SK-N-SH treated with all-trans-retinoic acid at 6 μM for 48 hours (cell line): ENCODE results near the gene MOGAT1.

ENCODE experiments used
- ATAC-seq: fragments of 200-7000 bp; cut with Tn5 transposase; 3 replicates; pipeline ENCODE4 v1.9.1; 2020; ENCODE audit warnings: mild to moderate bottlenecking, moderate library complexity
- ARNTL ChIP-seq: fragments of 450-650 bp; formaldehyde crosslinking; IDR thresholded peaks from 2 replicates; pipeline ENCODE4 v1.5.0; 2020; ENCODE audit warnings: low read depth, mild to moderate bottlenecking, moderate library complexity, borderline replicate concordance
- BACH2 ChIP-seq: fragments of 250-450 bp; sonication (Bioruptor Pico); IDR thresholded peaks from 2 replicates; pipeline ENCODE4 v1.9.0; 2021; ENCODE audit warnings: mild to moderate bottlenecking, borderline replicate concordance
- CSDC2 ChIP-seq: fragments of 250-450 bp; sonication (Bioruptor Pico); IDR thresholded peaks from 2 replicates; pipeline ENCODE4 v1.5.0; 2020; ENCODE audit warnings: mild to moderate bottlenecking, moderate library complexity
- GLIS3 ChIP-seq: fragments of 250-450 bp; sonication (Bioruptor Pico); IDR thresholded peaks from 2 replicates; pipeline ENCODE4 v1.5.0; 2020; ENCODE audit warnings: mild to moderate bottlenecking, moderate library complexity
- ISL1 ChIP-seq: fragments of 250-450 bp; sonication (Bioruptor Pico); IDR thresholded peaks from 2 replicates; pipeline ENCODE4 v2.1.2; 2022; ENCODE audit warnings: mild to moderate bottlenecking, moderate library complexity
- OSR1 ChIP-seq: fragments of 250-450 bp; sonication (Bioruptor Pico); IDR thresholded peaks from 2 replicates; pipeline ENCODE4 v1.8.0; 2022; ENCODE audit warnings: moderate library complexity, mild to moderate bottlenecking, inconsistent platforms
- PPARA ChIP-seq: fragments of 250-450 bp; sonication (Bioruptor Pico); IDR thresholded peaks from 2 replicates; pipeline ENCODE4 v1.5.0; 2020; ENCODE audit warnings: mild to moderate bottlenecking, borderline replicate concordance
- RARB ChIP-seq: fragments of 250-450 bp; sonication (Bioruptor Pico); IDR thresholded peaks from 2 replicates; pipeline ENCODE4 v1.8.0; 2021; ENCODE audit warnings: mild to moderate bottlenecking, moderate library complexity
- SNAI2 ChIP-seq: fragments of 250-450 bp; sonication (Bioruptor Pico); IDR thresholded peaks from 2 replicates; pipeline ENCODE4 v1.5.0; 2020; ENCODE audit warnings: mild to moderate bottlenecking, moderate library complexity
- TCF4 ChIP-seq: fragments of 250-450 bp; sonication (Bioruptor Pico); IDR thresholded peaks from 2 replicates; pipeline ENCODE4 v1.8.0; 2021; ENCODE audit warnings: mild to moderate bottlenecking, moderate library complexity, borderline replicate concordance
- TOX ChIP-seq: fragments of 250-450 bp; sonication (Bioruptor Pico); IDR thresholded peaks from 2 replicates; pipeline ENCODE4 v1.8.0; 2021; ENCODE audit warnings: mild to moderate bottlenecking, moderate library complexity, borderline replicate concordance
- ZC3H10 ChIP-seq: fragments of 250-450 bp; sonication (Bioruptor Pico); IDR thresholded peaks from 2 replicates; pipeline ENCODE4 v1.5.1; 2021; ENCODE audit warnings: mild to moderate bottlenecking, moderate library complexity
- ZFP3 ChIP-seq: fragments of 250-450 bp; sonication (Bioruptor Pico); IDR thresholded peaks from 2 replicates; pipeline ENCODE4 v1.5.0; 2020; ENCODE audit warnings: mild to moderate bottlenecking, moderate library complexity
- ZFP30 ChIP-seq: fragments of 450-650 bp; formaldehyde crosslinking; IDR thresholded peaks from 2 replicates; pipeline ENCODE4 v1.5.0; 2022; ENCODE audit warnings: mild to moderate bottlenecking, moderate library complexity
- ZNF565 ChIP-seq: fragments of 450-650 bp; formaldehyde crosslinking; conservative IDR thresholded peaks from 2 replicates; pipeline ENCODE4 v1.5.0; 2020; ENCODE audit warnings: low read depth, mild to moderate bottlenecking, moderate library complexity
- ZNF8 ChIP-seq: fragments of 450-650 bp; formaldehyde crosslinking; IDR thresholded peaks from 2 replicates; pipeline ENCODE4 v1.5.0; 2020; ENCODE audit warnings: mild to moderate bottlenecking, moderate library complexity
- TF ChIP-seq, protein P1 (sequence below): fragments of 250-450 bp; sonication (Bioruptor Pico); IDR thresholded peaks from 2 replicates; pipeline ENCODE4 v1.5.1; 2020; ENCODE audit warnings: low read depth, mild to moderate bottlenecking, moderate library complexity
- TF ChIP-seq, protein P2 (sequence below): fragments of 250-450 bp; sonication (Bioruptor Pico); IDR thresholded peaks from 2 replicates; pipeline ENCODE4 v1.8.0; 2020; ENCODE audit warnings: mild to moderate bottlenecking, moderate library complexity, borderline replicate concordance
- TF ChIP-seq, protein P3 (sequence below): fragments of 250-450 bp; sonication (Bioruptor Pico); IDR thresholded peaks from 2 replicates; pipeline ENCODE4 v1.5.1; 2021; ENCODE audit warnings: mild to moderate bottlenecking, moderate library complexity
- TF ChIP-seq, protein P4 (sequence below): fragments of 250-450 bp; sonication (Bioruptor Pico); IDR thresholded peaks from 2 replicates; pipeline ENCODE4 v1.8.0; 2021; ENCODE audit warnings: low read depth, mild to moderate bottlenecking, moderate library complexity, borderline replicate concordance
- TF ChIP-seq, protein P5 (sequence below): fragments of 250-450 bp; sonication (Bioruptor Pico); IDR thresholded peaks from 2 replicates; pipeline ENCODE4 v1.5.0; 2020; ENCODE audit warnings: mild to moderate bottlenecking, moderate library complexity

The MOGAT1 gene

DNA sequence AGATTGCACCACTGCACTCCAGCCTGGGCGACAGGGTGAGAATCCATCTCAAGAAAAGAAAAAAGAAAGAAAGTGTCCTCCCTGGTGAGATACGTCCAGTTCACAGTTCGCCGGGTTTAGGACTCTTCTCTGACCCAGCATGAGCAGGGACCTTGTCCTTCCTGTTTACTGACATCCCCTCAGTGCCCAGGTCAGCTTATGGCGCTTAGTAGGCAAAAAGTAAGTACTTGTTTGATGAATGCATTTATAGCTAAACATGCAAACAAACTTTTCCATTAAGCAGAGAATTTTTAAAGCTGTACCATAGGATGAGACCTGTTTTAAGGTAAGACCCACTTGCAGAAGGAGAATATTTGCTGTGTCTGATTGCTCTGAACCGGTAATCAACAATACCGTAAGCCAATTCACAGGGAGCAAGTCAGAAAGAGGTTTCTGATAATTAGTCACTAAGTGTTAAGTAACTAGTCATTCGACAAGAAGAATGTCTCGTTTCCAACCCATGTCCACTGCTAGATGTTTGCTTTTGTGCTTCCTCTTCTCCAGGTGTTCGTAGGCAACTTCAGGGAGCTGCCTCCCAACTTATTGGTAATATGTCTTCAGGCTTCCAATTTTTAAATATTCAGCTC lies 40.0 kb downstream of the MOGAT1 start:
- TF ChIP-seq ZNF565 (CRISPR knock-in tag), result no peak
- ATAC-seq, result no peak

DNA sequence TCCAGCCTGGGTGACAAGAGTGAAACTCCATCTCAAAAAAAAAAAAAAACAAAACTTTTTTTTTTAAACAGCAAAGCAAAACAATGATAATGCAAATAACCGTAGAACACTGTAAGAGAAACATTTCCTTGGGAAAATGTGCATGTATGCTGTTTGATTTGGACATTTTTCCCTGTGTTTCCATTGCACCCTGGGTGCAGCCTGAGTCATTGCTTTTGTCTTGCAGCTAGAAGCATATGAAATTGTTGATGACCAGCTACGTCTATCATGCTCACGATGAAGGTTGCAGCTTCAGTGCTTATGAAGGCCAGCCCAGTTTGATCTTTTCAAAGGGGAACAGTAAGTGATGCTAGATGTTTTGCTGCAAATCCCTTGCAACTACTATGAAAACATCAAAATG lies 41.5 kb downstream of the MOGAT1 start:
- no peak for ATAC-seq
- TF ChIP-seq TOX (CRISPR knock-in tag) (no peak), ZFP30 (CRISPR knock-in tag) (no peak), BACH2 (CRISPR knock-in tag) (no peak), ARNTL (CRISPR knock-in tag) (no peak), PPARA (CRISPR knock-in tag) (no peak), RARB (no peak), ZC3H10 (CRISPR knock-in tag) (no peak), CSDC2 (no peak)

DNA sequence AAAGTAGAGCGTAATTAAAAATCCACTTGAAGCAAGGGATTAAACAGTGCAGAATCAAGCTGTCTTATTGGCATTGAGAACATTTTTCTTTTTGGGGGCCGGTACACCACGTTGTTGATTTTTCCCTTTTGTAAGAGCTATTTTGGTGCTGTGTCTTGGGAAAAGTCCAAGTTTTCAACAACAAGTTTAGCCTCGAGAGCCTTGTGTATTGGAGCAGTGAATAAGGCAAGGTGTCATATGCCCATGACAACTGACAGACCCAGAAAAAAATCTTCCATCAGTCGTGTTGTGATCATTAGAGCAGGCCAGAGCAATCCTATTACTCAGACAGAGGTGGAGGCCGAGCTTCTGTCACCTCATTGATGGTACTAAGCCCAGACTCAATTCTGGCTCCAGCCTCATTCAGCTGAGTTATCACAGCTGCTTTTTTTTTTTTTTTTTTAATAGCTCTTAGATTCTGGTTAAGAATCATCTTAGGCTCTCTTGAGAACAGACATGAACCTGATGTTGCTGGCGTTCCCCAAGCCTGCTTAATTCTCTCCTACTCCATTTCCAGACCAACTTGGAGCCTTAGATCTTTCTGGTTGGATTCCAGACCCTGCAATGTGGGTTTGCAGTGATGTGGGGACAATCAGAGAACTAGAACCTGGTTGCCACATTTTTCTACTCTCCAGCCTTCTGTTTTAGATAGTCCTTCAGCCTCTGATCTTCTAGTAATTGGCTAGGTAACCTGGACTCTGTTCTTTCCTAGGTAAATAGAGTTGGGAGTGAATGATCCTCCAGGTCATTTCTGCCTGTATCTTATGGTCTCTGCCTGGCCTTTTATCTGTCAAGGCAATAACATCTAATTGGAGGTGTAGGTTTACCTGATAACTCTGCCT lies 43.1 kb downstream of the MOGAT1 start:
- ATAC-seq, result no peak

More for the DNA sequence above, 43.1 kb downstream of the MOGAT1 start:
- TF ChIP-seq BACH2 (CRISPR knock-in tag) (no peak), PPARA (CRISPR knock-in tag) (no peak), TCF4 (CRISPR knock-in tag) (no peak), ZFP3 (no peak), TOX (CRISPR knock-in tag) (no peak), CSDC2 (no peak), ZNF8 (CRISPR knock-in tag) (no peak), GLIS3 (no peak), RARB (no peak), OSR1 (CRISPR knock-in tag) (no peak), SNAI2 (no peak), ZFP30 (CRISPR knock-in tag) (no peak), ARNTL (CRISPR knock-in tag) (no peak), ISL1 (CRISPR knock-in tag) (no peak), ZNF565 (CRISPR knock-in tag) (no peak)
- TF ChIP-seq, protein P1, sequence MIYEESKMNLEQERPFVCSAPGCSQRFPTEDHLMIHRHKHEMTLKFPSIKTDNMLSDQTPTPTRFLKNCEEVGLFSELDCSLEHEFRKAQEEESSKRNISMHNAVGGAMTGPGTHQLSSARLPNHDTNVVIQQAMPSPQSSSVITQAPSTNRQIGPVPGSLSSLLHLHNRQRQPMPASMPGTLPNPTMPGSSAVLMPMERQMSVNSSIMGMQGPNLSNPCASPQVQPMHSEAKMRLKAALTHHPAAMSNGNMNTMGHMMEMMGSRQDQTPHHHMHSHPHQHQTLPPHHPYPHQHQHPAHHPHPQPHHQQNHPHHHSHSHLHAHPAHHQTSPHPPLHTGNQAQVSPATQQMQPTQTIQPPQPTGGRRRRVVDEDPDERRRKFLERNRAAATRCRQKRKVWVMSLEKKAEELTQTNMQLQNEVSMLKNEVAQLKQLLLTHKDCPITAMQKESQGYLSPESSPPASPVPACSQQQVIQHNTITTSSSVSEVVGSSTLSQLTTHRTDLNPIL (CRISPR knock-in tag), result no peak
- TF ChIP-seq, protein P2, sequence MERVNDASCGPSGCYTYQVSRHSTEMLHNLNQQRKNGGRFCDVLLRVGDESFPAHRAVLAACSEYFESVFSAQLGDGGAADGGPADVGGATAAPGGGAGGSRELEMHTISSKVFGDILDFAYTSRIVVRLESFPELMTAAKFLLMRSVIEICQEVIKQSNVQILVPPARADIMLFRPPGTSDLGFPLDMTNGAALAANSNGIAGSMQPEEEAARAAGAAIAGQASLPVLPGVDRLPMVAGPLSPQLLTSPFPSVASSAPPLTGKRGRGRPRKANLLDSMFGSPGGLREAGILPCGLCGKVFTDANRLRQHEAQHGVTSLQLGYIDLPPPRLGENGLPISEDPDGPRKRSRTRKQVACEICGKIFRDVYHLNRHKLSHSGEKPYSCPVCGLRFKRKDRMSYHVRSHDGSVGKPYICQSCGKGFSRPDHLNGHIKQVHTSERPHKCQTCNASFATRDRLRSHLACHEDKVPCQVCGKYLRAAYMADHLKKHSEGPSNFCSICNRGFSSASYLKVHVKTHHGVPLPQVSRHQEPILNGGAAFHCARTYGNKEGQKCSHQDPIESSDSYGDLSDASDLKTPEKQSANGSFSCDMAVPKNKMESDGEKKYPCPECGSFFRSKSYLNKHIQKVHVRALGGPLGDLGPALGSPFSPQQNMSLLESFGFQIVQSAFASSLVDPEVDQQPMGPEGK, result no peak
- TF ChIP-seq, protein P3, sequence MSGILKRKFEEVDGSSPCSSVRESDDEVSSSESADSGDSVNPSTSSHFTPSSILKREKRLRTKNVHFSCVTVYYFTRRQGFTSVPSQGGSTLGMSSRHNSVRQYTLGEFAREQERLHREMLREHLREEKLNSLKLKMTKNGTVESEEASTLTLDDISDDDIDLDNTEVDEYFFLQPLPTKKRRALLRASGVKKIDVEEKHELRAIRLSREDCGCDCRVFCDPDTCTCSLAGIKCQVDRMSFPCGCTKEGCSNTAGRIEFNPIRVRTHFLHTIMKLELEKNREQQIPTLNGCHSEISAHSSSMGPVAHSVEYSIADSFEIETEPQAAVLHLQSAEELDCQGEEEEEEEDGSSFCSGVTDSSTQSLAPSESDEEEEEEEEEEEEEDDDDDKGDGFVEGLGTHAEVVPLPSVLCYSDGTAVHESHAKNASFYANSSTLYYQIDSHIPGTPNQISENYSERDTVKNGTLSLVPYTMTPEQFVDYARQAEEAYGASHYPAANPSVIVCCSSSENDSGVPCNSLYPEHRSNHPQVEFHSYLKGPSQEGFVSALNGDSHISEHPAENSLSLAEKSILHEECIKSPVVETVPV (CRISPR knock-in tag), result no peak
- TF ChIP-seq, protein P4, sequence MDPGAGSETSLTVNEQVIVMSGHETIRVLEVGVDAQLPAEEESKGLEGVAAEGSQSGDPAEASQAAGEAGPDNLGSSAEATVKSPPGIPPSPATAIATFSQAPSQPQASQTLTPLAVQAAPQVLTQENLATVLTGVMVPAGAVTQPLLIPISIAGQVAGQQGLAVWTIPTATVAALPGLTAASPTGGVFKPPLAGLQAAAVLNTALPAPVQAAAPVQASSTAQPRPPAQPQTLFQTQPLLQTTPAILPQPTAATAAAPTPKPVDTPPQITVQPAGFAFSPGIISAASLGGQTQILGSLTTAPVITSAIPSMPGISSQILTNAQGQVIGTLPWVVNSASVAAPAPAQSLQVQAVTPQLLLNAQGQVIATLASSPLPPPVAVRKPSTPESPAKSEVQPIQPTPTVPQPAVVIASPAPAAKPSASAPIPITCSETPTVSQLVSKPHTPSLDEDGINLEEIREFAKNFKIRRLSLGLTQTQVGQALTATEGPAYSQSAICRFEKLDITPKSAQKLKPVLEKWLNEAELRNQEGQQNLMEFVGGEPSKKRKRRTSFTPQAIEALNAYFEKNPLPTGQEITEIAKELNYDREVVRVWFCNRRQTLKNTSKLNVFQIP, result no peak
- TF ChIP-seq, protein P5, sequence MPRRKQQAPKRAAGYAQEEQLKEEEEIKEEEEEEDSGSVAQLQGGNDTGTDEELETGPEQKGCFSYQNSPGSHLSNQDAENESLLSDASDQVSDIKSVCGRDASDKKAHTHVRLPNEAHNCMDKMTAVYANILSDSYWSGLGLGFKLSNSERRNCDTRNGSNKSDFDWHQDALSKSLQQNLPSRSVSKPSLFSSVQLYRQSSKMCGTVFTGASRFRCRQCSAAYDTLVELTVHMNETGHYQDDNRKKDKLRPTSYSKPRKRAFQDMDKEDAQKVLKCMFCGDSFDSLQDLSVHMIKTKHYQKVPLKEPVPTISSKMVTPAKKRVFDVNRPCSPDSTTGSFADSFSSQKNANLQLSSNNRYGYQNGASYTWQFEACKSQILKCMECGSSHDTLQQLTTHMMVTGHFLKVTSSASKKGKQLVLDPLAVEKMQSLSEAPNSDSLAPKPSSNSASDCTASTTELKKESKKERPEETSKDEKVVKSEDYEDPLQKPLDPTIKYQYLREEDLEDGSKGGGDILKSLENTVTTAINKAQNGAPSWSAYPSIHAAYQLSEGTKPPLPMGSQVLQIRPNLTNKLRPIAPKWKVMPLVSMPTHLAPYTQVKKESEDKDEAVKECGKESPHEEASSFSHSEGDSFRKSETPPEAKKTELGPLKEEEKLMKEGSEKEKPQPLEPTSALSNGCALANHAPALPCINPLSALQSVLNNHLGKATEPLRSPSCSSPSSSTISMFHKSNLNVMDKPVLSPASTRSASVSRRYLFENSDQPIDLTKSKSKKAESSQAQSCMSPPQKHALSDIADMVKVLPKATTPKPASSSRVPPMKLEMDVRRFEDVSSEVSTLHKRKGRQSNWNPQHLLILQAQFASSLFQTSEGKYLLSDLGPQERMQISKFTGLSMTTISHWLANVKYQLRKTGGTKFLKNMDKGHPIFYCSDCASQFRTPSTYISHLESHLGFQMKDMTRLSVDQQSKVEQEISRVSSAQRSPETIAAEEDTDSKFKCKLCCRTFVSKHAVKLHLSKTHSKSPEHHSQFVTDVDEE (CRISPR knock-in tag), result no peak
